Activated CD8-positive, alpha-beta memory T cell treated with anti-CD3 and anti-CD28 coated beads for 36 hours (primary cell): ENCODE measurements around the gene RNF223. TPM values are rescaled to one million over a fixed set of nuclear protein-coding genes. Genes with fewer than 3 reads are reported as not detected.

Experiments used
- CTCF ChIA-PET: fragments of 350-600 bp; sonication (Branson Sonifier 250); formaldehyde crosslinking; loops from one replicate; lab custom pipeline; 2021; ENCODE audit warnings: antibody characterized with exemption; lab: Charles Lee
- POLR2A ChIA-PET: fragments of 350-600 bp; sonication (Branson Sonifier 250); formaldehyde crosslinking; loops from one replicate; lab custom pipeline; 2021; ENCODE audit warnings: antibody characterized with exemption; lab: Charles Lee
- total RNA-seq, 2 experiments: library from RNA; stranded (reverse); gene quantifications; one replicate each; pipeline ENCODE4 v1.2.3, GENCODE V29; 2021

RNF223 gene
- total RNA-seq, 2 experiments from 2014 or later, result not detected

GRCh38 chr1:1026599-1027413, 47.3 kb downstream of the RNF223 start:
- POLR2A ChIA-PET, result no interaction called here
- CTCF ChIA-PET, result no interaction called here

GRCh38 chr1:1025730-1026129, 48.4 kb downstream of the RNF223 start:
- CTCF ChIA-PET, result no interaction called here
- POLR2A ChIA-PET, result no interaction called here

- POLR2A ChIA-PET, result no interaction called here
- CTCF ChIA-PET, result interaction anchor here (1.1 kb wide), 1 partner anchor 40 kb away, joined by 3 read pairs; no protein-coding TSS in a partner anchor
These were observed 49.1 kb downstream of the RNF223 start for GRCh38 chr1:1024771-1025699.

- ChIA-PET CTCF (interaction anchor here (1.0 to 1.1 kb wide), 2 partner anchors 22 to 40 kb away, joined by 3 read pairs; no protein-coding TSS in a partner anchor), POLR2A (no interaction called here)
These were observed 49.8 kb downstream of the RNF223 start for GRCh38 chr1:1024149-1024770.

GRCh38 chr1:1023700-1024099, 50.4 kb downstream of the RNF223 start:
- CTCF ChIA-PET, result interaction anchor here (1.0 kb wide), 1 partner anchor 21 kb away, joined by 3 read pairs; no protein-coding TSS in a partner anchor
- POLR2A ChIA-PET, result no interaction called here

GRCh38 chr1:1022302-1023009, 51.6 kb downstream of the RNF223 start:
- CTCF ChIA-PET, result interaction anchor here (1.1 to 1.3 kb wide), 2 partner anchors 10 to 16 kb away, joined by 3 to 5 read pairs; no protein-coding TSS in a partner anchor

GRCh38 chr1:1021920-1022259, 52.2 kb downstream of the RNF223 start:
- CTCF ChIA-PET, result interaction anchor here (1.1 to 4.4 kb wide), 4 partner anchors 11 to 76 kb away, joined by 3 to 13 read pairs (median 4); no protein-coding TSS in a partner anchor

More at GRCh38 chr1:1022302-1023009, 51.6 kb downstream of the RNF223 start:
- POLR2A ChIA-PET, result no interaction called here

GRCh38 chr1:1021010-1021919, 52.8 kb downstream of the RNF223 start:
- ChIA-PET CTCF (interaction anchor here (1.1 to 4.4 kb wide), 4 partner anchors 11 to 76 kb away, joined by 3 to 13 read pairs (median 4); no protein-coding TSS in a partner anchor), POLR2A (no interaction called here)

More at GRCh38 chr1:1021920-1022259, 52.2 kb downstream of the RNF223 start:
- POLR2A ChIA-PET, result no interaction called here

Other genes starting within 250 kb of the RNF223 start
- gene SAMD11, start 150.4 kb downstream of the RNF223 start, total RNA-seq, result not detected
- 100 to 1,000 TPM; 180 to 192 TPM for gene NOC2L, start 115.0 kb downstream of the RNF223 start, total RNA-seq
- 10 to 100 TPM; 33.6 to 37.2 TPM for gene KLHL17, start 113.7 kb downstream of the RNF223 start, total RNA-seq
- 1 to 10 TPM; 3.1 to 3.8 TPM for gene PLEKHN1, start 107.8 kb downstream of the RNF223 start, total RNA-seq
- gene PERM1, start 92.2 kb downstream of the RNF223 start, total RNA-seq, result not detected
- gene HES4, start 74.2 kb downstream of the RNF223 start, total RNA-seq, result under 1 TPM; 0.27 to 0.51 TPM
- gene ISG15, start 60.8 kb downstream of the RNF223 start, total RNA-seq, result 10 to 100 TPM; 16.6 to 18.7 TPM
- gene AGRN, start 54.2 kb downstream of the RNF223 start, total RNA-seq, result 10 to 100 TPM; 12.1 to 12.5 TPM
- gene C1orf159, start 41.8 kb upstream of the RNF223 start, total RNA-seq, result 10 to 100 TPM; 20.0 to 22.1 TPM
- gene TTLL10, start 99.6 kb upstream of the RNF223 start, total RNA-seq, result not detected
- gene TNFRSF18, start 132.3 kb upstream of the RNF223 start, total RNA-seq, result 10 to 100 TPM; 79.2 to 80.8 TPM
- gene TNFRSF4, start 139.8 kb upstream of the RNF223 start, total RNA-seq, result 100 to 1,000 TPM; 152 to 154 TPM
- gene SDF4, start 157.7 kb upstream of the RNF223 start, total RNA-seq, result 100 to 1,000 TPM; 142 to 147 TPM
- gene B3GALT6, start 157.9 kb upstream of the RNF223 start, total RNA-seq, result 10 to 100 TPM; 22.4 to 23.0 TPM
- gene C1QTNF12, start 172.4 kb upstream of the RNF223 start, total RNA-seq, result 1 to 10 TPM in 1 of 2 experiments, under 1 TPM in 1; 0.96 to 1.2 TPM
- gene UBE2J2, start 199.5 kb upstream of the RNF223 start, total RNA-seq, result 10 to 100 TPM; 76.5 to 80.1 TPM
- 1 to 10 TPM; 3.1 to 4.7 TPM for gene SCNN1D, start 206.1 kb upstream of the RNF223 start, total RNA-seq
- gene ACAP3, start 233.6 kb upstream of the RNF223 start, total RNA-seq, result 10 to 100 TPM; 33.6 to 38.3 TPM
- gene PUSL1, start 234.3 kb upstream of the RNF223 start, total RNA-seq, result 10 to 100 TPM; 31.7 to 34.2 TPM